GM18508 (cell line): ENCODE results near the gene UTF1.

Experiments
- ATAC-seq: cut with Tn5 transposase; IDR thresholded peaks from one replicate; pipeline ENCODE4 v1.9.1; 2021; ENCODE audit warnings: moderate number of reproducible peaks; ENCODE audit not compliant: insufficient read depth, unreplicated experiment

UTF1 gene

DNA sequence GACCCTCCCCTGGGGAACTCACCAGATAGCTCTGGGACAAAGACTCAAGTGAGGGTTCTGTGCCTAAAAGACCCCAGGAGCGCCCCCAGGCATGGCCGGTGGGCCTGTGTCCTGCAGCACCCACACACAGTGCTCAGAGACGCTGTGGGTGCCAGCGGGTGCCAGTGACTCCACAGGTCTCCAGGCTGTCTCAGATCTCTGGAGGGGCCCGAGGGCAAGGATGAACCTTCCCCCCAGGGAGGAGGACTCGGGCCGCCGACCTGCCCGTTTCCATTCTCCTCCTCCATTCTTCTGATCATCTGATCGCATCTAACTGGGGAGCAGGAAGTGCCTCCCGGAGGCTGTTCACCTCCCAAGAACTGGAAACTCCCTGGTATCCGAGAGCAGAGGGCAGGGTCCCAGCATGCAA, 45.7 kb downstream of the UTF1 start:
- no peak for ATAC-seq

DNA sequence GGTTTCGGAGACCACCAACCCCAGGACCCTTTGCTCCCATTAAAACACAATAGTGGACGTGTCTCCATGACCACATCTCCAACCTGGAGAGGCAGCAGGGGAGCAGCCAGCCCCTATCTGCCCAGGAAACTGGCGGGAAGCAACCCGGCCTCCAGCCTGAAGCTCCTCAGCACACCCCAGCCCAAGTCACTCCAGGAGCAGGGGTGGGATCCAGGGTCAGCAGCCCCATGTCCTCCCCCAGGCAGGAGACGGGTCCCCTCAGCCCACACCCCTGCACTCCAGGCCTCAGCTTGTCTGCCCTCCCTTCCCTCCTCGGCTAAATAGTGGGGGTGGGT, 46.0 kb downstream of the UTF1 start:
- ATAC-seq = no peak

DNA sequence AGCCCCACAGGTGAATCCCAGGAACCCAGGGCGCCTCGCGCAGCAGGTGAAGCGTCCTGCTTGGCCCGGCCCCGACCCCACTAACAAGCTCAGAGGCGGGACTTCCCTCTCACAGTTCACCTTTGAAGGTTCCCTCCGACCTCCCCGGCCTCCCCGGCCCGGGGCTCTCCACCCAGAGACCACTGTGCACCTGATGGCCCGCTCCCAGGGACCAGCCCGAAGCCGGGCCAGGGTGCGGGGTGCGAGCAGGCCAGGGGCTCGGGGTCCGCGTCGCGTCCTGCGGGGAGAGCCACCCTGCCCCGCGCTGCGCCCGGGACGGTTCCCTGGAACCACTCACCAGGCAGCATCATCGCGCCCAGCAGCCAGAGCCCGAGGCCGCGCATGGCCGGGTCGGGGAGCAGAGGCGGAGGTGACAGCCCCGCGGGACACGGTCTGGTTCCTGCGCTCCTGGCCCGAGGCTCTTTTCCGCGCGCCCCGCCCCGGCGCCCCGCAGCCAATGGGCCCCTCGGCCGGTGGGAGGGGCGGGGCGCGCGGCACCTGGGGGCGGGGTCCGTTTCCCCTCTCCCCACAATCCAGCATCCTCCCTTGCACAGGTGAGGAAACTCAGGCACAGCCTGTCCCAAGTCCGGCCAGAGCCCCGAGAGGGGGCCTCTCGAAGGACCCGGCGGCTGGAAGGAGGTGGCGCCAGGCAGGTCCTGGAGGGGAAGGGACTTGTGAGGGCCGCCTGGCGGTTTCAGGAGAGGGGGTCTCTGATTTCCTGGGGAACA, 46.6 kb downstream of the UTF1 start, which contains the start of gene ADAM8:
TSS of gene ADAM8 (minus strand) at position 434 of the 767 bp plus-strand sequence. CDS start at position 383, 51 bp downstream.
- ATAC-seq = no peak

DNA sequence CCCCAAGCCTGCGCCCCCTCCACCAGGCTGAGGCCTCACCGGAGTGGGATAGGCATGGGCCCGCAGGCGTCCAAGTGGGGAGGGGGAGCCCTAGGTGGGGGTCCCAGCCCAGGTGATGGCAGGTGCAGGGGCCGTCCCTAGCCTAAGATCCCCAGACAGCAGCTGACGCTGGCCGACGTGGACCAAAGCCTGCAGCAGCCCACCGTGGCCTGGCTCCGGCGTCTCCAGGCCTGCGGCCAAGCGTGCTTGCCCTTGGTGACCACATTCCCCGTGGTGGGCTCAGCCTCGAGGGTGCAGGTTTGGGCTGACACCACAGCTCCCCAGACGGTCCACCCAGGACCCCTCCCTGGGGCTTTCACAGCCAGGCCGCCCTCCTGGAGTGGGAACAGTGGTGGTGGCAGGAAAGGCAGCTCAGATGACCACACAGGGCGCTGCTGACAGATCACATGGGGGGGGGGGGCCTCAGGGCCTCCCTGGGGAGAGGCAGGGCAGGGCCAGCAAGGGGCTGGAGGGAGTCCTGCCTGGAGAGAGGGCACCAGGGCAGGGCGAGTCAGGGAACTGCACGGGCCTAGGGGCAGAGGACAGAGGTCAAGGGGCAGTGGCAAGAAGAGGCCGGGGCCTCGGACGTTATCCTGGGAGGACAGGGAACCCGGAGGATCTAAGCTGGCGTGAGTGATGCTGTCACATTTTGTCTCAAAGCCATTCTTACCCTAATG, 47.4 kb downstream of the UTF1 start:
- no peak for ATAC-seq

DNA sequence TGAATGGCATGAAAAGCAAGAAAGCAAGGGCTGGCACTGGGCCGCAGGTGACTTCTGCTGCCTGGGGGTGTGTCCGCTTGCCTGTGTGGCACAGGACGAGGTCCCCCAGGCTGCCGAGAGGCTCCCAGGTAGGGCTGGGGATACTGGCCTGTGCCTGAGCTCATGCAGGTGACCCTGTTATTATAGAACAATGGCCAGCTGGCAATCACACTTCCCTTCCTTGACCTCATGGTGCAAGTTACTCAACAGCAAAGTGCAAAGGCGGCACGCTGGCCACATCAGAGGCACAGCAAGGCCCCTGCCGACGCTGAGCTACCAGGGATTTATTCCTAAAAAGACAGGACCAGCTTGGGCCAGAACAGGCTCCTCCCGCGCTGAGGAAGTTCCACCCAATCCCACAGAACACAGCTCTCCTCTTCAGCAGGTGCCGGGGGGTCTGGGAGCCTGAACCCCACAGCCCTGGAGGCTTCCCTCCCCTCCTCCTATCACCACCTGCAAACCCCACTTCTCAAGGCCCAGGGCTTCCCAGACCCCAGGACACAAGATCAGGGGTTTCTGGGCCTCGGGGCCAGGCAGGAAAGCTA, 48.1 kb downstream of the UTF1 start:
- ATAC-seq = no peak

DNA sequence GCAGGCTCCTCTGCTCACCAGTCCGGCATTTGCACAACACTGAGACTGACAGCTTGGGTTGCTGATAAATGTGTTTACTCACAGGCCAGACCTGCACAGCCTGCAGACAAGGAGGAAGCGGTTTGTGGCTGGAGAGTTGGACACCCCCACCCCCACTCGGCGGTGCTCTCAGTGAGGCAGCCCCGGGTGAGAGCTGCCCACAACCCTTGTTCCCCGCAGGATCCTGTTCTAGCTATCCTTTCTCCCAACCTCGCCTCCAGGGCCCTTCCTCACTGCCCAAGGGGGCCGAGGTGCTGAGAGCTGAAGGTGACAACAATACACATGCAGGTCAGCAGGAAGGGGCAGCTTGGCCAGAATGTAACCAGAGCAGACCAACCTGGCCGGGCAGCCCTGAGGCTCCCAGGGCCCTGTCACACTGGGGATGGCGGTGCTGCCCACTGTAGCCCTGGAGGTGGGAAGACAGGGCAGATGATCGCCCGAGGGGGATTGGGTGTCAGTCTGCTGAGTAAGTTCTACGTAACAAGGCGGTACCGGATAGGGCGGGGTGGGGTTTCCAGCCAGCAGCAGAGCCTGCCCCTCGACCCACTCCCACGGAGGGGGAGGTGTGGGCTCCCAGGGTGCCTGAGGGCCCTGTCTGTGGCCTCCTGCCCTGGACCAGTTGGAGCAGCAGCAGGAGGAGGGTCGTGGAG, 48.7 kb downstream of the UTF1 start:
- peak; percentile 38 for ATAC-seq

DNA sequence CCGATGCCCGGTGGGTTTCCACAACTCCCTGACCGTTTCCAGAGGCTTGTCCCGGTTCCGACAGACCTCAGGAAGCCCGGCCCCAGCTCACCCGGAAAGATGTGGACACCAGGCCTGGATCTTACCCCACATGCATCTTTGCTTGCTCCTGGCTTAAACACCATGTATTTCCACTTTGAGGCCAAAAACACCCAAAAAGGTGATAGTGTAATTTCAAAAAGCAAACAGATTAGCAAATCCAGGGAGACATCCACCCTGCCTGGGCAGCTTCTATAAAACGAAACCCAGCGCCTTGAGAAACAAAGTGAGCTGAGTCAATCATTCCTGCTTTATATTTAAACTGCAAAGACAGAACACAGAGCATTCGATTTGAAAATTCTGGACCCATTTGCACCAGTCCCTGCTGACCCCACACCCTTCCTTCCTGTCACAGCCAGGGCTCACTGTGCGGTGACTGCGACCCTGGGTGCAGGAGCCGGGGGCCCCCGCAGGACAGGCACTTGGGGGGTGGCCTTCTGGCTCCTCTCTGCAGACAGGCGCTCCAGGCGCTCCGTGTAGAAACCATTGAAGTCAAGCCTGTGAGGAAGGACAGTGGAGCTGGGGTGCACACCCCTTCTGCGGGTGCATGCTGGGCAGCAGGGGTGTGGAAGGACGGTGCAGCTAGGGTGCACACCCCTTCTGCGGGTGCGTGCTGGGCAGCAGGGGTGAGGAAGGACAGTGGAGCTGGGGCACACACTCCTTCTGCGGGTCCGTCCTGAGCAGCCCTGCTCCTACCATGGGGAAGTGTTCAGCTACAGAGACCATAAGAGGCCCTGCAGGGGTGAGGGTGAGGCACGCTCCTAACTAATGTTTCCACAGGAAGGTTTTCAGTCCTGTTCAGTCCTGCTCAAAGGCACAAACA, 49.6 kb downstream of the UTF1 start:
- no peak for ATAC-seq

DNA sequence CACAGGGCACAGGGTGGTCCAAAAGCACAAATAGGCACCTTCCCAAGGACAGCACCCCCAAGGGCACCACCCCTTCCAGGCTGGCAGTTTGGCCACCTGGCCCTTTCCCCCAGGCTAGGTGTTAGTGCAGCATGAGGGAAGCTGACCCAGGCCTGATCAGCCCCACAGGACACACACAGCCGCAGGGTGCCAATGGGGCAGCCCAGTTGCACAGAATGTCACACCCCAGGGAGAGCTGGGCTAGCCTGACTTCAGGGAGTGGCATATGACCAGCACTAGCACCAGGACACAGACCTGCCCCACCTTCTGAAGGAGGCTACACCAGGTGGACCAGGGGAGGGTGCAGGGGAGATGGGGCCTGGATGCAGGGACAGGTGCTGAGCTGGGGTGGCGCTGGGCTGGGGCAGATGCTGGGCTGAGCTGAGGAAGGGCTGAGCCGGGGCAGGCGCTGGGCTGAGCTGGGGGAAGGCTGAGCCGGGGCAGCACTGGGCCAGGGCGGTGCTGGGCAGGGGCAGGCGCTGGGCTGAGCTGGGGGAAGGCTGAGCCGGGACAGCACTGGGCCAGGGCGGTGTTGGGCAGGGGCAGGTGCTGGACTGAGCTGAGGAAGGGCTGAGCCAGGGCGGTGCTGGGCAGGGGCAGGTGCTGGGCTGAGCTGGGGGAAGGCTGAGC, 50.5 kb downstream of the UTF1 start:
- no peak for ATAC-seq

DNA sequence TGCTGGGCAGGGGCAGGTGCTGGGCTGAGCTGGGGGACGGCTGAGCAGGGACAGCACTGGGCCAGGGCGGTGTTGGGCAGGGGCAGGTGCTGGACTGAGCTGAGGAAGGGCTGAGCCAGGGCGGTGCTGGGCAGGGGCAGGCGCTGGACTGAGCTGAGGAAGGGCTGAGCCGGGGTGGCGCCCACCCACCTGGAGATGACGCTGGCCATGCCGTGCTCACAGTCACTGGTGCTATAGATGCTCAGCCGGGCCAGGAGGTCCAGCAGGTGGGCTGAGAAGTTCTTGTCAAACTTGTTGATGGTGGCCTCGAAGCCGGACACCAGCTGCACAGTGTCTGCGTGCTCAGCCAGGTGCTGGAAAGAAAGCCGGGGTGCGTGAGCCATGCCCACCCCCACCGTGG, 51.1 kb downstream of the UTF1 start:
- ATAC-seq = no peak
